ENCODE measurements around the gene EPB41L4A. TPM values are rescaled to one million over a fixed set of nuclear protein-coding genes. Genes with fewer than 3 reads are reported as not detected.

Gene EPB41L4A
- total RNA-seq, 6 donors from 2014 or later: 15.9 to 45.1 (median 28.1) TPM

DNA sequence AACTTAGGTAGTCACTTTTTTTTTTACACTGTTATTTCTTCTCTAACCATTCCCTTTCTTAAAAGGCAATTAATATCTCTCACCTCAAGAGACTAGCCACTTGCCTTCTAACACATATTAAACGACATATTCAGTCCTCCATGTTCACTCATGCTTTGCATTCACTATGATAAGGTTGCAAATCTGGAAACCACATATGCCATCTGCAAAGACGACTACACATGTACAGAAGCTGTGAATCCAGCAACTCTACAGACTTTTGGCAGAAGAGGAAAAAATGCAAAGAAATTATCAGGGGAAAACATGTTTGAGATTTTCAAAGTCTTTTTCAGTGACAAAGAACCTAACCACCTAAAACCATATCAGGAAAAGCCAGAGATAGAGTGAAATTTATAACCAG, 112.1 kb downstream of the EPB41L4A start:
- ATAC-seq (ENCODE audit: low FRiP score in 2 of 2): no peak
- WGBS, 2 donors: 77 to 78% methylated on average over 2 of the region's 2 CpGs
- DNase-seq: no peak
- no peaks in the 10 kb centered on the region for H3K9me3 ChIP-seq
- no peaks in the 10 kb centered on the region for H3K27me3 ChIP-seq
- no peaks in the 10 kb centered on the region for H3K4me1 ChIP-seq
- no peak overlapping the region for H3K27ac ChIP-seq
- TF ChIP-seq, protein P1, sequence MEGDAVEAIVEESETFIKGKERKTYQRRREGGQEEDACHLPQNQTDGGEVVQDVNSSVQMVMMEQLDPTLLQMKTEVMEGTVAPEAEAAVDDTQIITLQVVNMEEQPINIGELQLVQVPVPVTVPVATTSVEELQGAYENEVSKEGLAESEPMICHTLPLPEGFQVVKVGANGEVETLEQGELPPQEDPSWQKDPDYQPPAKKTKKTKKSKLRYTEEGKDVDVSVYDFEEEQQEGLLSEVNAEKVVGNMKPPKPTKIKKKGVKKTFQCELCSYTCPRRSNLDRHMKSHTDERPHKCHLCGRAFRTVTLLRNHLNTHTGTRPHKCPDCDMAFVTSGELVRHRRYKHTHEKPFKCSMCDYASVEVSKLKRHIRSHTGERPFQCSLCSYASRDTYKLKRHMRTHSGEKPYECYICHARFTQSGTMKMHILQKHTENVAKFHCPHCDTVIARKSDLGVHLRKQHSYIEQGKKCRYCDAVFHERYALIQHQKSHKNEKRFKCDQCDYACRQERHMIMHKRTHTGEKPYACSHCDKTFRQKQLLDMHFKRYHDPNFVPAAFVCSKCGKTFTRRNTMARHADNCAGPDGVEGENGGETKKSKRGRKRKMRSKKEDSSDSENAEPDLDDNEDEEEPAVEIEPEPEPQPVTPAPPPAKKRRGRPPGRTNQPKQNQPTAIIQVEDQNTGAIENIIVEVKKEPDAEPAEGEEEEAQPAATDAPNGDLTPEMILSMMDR (IDR thresholded peaks at IDR 0.05): no peak
- TF ChIP-seq POLR2AphosphoS5 (IDR thresholded peaks at IDR 0.05) (no peak), POLR2A (IDR thresholded peaks at IDR 0.05) (no peak), EP300 (IDR thresholded peaks at IDR 0.05) (no peak)
- no peak overlapping the region for H3K4me3 ChIP-seq
- peaks cover 0 to 3% (median 0%) of the 10 kb centered on the region in 4 donors for H3K36me3 ChIP-seq

DNA sequence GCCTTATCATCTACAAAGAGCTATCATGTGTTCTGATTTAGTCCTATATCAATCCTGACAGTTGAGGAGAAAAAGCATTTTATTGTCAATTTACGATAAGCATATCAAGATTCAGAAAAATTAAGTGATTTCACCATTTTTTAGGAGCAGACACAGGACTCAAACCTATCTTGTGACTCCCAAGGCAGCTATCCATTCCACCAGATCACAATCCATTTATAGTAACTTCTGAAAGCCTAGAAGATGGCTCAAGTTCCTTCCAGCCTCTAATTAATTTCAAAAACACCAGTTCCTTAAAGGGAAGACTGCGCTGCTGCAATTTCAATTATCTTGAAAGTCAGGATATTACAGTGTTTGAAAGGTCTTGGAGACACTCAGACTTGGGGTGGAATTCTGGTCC, 114.3 kb downstream of the EPB41L4A start:
- no peaks in the 10 kb centered on the region for H3K27me3 ChIP-seq
- WGBS, 2 donors: 98% methylated on average over 2 of the region's 2 CpGs
- no peak overlapping the region for H3K27ac ChIP-seq
- H3K36me3 ChIP-seq: peaks cover 0 to 3% (median 0%) of the 10 kb centered on the region in 4 donors
- H3K4me1 ChIP-seq: no peaks in the 10 kb centered on the region
- TF ChIP-seq POLR2A (IDR thresholded peaks at IDR 0.05) (no peak), POLR2AphosphoS5 (IDR thresholded peaks at IDR 0.05) (no peak), EP300 (IDR thresholded peaks at IDR 0.05) (no peak)
- TF ChIP-seq, protein P1 (IDR thresholded peaks at IDR 0.05): no peak
- ATAC-seq (ENCODE audit: low FRiP score in 2 of 2) (no peak), DNase-seq (no peak)
- H3K9me3 ChIP-seq: no peaks in the 10 kb centered on the region
- H3K4me3 ChIP-seq: no peak overlapping the region

- H3K4me3 ChIP-seq: no peak overlapping the region
- 86 to 89% methylated on average over 4 of the region's 4 CpGs for WGBS, 2 donors
- H3K4me1 ChIP-seq: no peaks in the 10 kb centered on the region
- no peak for ATAC-seq (ENCODE audit: low FRiP score in 2 of 2)
- TF ChIP-seq EP300 (IDR thresholded peaks at IDR 0.05) (no peak), POLR2AphosphoS5 (IDR thresholded peaks at IDR 0.05) (no peak), POLR2A (IDR thresholded peaks at IDR 0.05) (no peak)
- TF ChIP-seq, protein P1 (IDR thresholded peaks at IDR 0.05): no peak
- DNase-seq: no peak
- no peaks in the 10 kb centered on the region for H3K9me3 ChIP-seq
- H3K27ac ChIP-seq: no peak overlapping the region
- H3K36me3 ChIP-seq: peaks cover 0 to 3% (median 0%) of the 10 kb centered on the region in 4 donors
- H3K27me3 ChIP-seq: no peaks in the 10 kb centered on the region
These were observed 115.4 kb downstream of the EPB41L4A start for GRCh38 chr5:112303685-112304084.

GRCh38 chr5:112294126-112294525, 125.0 kb downstream of the EPB41L4A start:
- 88 to 93% methylated on average over 5 of the region's 5 CpGs for WGBS, 2 donors
- no peak for DNase-seq
- ATAC-seq (ENCODE audit: low FRiP score in 2 of 2): no peak
- H3K36me3 ChIP-seq: no peaks in the 10 kb centered on the region
- H3K27me3 ChIP-seq: no peaks in the 10 kb centered on the region
- no peak overlapping the region for H3K4me3 ChIP-seq
- no peak for TF ChIP-seq EP300 (IDR thresholded peaks at IDR 0.05)
- TF ChIP-seq, protein P1 (IDR thresholded peaks at IDR 0.05): no peak
- no peak for TF ChIP-seq POLR2AphosphoS5 (IDR thresholded peaks at IDR 0.05)
- no peaks in the 10 kb centered on the region for H3K4me1 ChIP-seq
- H3K9me3 ChIP-seq: peaks cover 0 to 5% (median 0%) of the 10 kb centered on the region in 4 donors
- H3K27ac ChIP-seq: no peak overlapping the region

- DNase-seq: no peak
- peak in 1 of 2 donors; percentile 23 for ATAC-seq (ENCODE audit: low FRiP score in 2 of 2)
- WGBS, 2 donors: 81 to 86% methylated on average over 7 of the region's 7 CpGs
- Histone ChIP-seq H3K4me1 (no peaks in the 10 kb centered on the region), H3K9me3 (peaks cover 0 to 5% (median 0%) of the 10 kb centered on the region in 4 donors), H3K4me3 (no peak overlapping the region), H3K27me3 (no peaks in the 10 kb centered on the region), H3K27ac (no peak overlapping the region), H3K36me3 (no peaks in the 10 kb centered on the region)
- TF ChIP-seq EP300 (IDR thresholded peaks at IDR 0.05): no peak
- no peak for TF ChIP-seq POLR2AphosphoS5 (IDR thresholded peaks at IDR 0.05)
- TF ChIP-seq POLR2A (IDR thresholded peaks at IDR 0.05): no peak
- TF ChIP-seq, protein P1 (IDR thresholded peaks at IDR 0.05): no peak
These were observed 125.5 kb downstream of the EPB41L4A start for GRCh38 chr5:112293587-112293986.
